HL-60 (cell line): ENCODE data around the gene PDE4B.

Experiments used
- DNase-seq, 2 experiments: peaks; one replicate each; pipeline ENCODE4 v3.0.0-alpha.2; 2010 to 2020; ENCODE audit warnings: low read depth in 1 of 2, low spot score in 1 of 2
- H3K27ac ChIP-seq: fragments of 250-450 bp; sonication (Bioruptor Pico); replicated peaks from 2 replicates; pipeline ENCODE4 v1.5.1; 2020; ENCODE audit warnings: mild to moderate bottlenecking, moderate library complexity
- H3K27me3 ChIP-seq: fragments of 250-450 bp; sonication (Bioruptor Pico); 2 replicates; pipeline ENCODE4 v1.5.1; 2021; ENCODE audit warnings: mild to moderate bottlenecking, moderate library complexity; ENCODE audit not compliant: insufficient read depth, poor library complexity, severe bottlenecking
- H3K4me3 ChIP-seq: replicated peaks from 2 replicates; pipeline ENCODE4 v1.5.1; 2011; ENCODE audit warnings: mild to moderate bottlenecking, control low read depth, low read length; ENCODE audit not compliant: insufficient read depth
- CTCF ChIP-seq: IDR thresholded peaks from one replicate; pipeline ENCODE4 v1.5.1; 2011; ENCODE audit warnings: low read length, control low read depth, inconsistent platforms; ENCODE audit not compliant: insufficient read depth
- GABPA ChIP-seq: IDR thresholded peaks from 2 replicates; pipeline ENCODE4 v1.6.1; 2012; ENCODE audit warnings: low read depth
- POLR2AphosphoS5 ChIP-seq: IDR thresholded peaks from 2 replicates; pipeline ENCODE4 v1.6.1; 2012; ENCODE audit warnings: low read depth
- REST ChIP-seq: IDR thresholded peaks from 2 replicates; pipeline ENCODE4 v1.6.1; 2012; ENCODE audit warnings: low read depth; ENCODE audit not compliant: insufficient replicate concordance
- SPI1 ChIP-seq: IDR thresholded peaks from 2 replicates; pipeline ENCODE4 v1.6.1; 2012; ENCODE audit warnings: low read depth, mild to moderate bottlenecking, borderline replicate concordance

Gene PDE4B

DNA sequence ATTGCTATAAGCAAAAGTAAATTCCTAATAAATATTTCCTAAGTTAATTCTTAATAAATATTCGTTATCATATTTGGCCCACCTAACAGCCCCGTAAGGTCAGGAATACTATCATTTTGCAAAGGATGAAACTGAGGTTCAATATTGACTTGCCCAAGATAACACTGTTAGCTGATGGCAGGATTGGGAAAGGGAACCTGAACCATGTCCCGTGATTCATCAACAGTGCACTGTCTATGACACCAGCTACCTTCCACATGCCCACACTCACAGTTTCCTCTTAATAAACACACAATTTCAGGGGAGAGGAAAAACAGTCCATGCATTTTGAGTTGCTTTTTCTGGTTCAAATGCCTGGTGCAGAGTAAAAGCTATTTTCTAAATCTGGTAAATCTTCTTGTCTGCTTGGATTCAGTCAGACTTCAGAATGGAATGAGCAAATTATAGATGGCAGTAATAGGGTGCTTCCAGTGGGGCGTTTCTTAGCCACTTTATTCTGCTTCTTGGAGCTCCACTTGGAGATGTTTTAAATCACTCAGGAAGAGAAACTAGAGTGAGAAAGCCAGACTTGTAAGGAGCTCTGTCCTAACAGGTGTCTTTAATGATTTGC, 354.6 kb downstream of the PDE4B start:
- DNase-seq: no peak
- TF ChIP-seq SPI1 (no peak), GABPA (no peak), POLR2AphosphoS5 (no peak), CTCF (no peak), REST (no peak)
- Histone ChIP-seq H3K4me3 (no peak overlapping the region), H3K27me3 (no peaks in the 10 kb centered on the region), H3K27ac (no peak overlapping the region)

GRCh38 chr1:66152034-66152433, 359.3 kb downstream of the PDE4B start:
- TF ChIP-seq REST (no peak), CTCF (no peak), SPI1 (no peak), POLR2AphosphoS5 (no peak), GABPA (no peak)
- Histone ChIP-seq H3K27me3 (no peaks in the 10 kb centered on the region), H3K27ac (no peak overlapping the region), H3K4me3 (no peak overlapping the region)
- no peak for DNase-seq

DNA sequence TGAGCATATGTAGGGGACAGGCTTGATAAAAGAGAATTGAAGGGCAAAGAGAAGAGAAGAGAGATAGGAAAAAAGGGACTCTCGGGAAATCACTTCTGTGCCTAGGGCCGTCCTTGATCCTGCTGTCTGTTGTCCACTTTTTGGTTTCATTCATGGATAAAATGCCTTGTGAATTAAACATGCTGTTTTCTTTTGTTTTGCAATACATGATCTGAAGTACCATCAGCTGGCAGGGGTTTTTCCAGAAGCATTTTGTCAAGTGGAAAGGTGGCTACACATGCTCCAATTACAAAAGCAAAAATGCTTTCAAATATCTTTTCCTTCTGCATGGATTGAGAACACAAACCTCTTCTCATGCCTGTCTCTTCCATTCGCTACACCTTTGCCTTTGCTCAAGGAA, 361.7 kb downstream of the PDE4B start:
- Histone ChIP-seq H3K4me3 (no peak overlapping the region), H3K27ac (no peak overlapping the region), H3K27me3 (no peaks in the 10 kb centered on the region)
- DNase-seq: no peak
- TF ChIP-seq GABPA (no peak), POLR2AphosphoS5 (no peak), SPI1 (no peak)

DNA sequence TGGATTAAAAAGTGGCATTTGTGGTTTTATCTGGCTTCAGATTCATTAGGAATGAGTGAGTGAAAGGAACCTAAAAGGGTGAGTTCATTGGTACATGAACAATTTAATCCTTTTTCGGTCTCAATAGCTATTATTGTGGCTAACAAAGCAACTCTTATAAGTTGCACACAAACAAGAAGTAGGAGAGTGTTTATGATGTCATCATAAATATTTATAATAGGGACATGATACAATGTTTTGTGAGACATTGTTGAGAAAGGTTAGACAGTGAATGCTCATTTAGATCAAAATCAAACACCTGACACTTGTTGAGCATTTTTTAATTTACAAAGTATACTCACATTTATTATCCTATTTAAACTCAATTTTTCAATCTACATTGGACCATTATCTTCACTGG, 363.4 kb downstream of the PDE4B start:
- DNase-seq: no peak
- Histone ChIP-seq H3K4me3 (no peak overlapping the region), H3K27ac (no peak overlapping the region), H3K27me3 (no peaks in the 10 kb centered on the region)
- TF ChIP-seq CTCF (no peak), SPI1 (no peak), REST (no peak), POLR2AphosphoS5 (no peak), GABPA (no peak)
